ENCODE measurements around the gene VSX1.
A peak's percentile ranks its signal among the peaks of the same experiment; 100 is the strongest.

The VSX1 gene

DNA sequence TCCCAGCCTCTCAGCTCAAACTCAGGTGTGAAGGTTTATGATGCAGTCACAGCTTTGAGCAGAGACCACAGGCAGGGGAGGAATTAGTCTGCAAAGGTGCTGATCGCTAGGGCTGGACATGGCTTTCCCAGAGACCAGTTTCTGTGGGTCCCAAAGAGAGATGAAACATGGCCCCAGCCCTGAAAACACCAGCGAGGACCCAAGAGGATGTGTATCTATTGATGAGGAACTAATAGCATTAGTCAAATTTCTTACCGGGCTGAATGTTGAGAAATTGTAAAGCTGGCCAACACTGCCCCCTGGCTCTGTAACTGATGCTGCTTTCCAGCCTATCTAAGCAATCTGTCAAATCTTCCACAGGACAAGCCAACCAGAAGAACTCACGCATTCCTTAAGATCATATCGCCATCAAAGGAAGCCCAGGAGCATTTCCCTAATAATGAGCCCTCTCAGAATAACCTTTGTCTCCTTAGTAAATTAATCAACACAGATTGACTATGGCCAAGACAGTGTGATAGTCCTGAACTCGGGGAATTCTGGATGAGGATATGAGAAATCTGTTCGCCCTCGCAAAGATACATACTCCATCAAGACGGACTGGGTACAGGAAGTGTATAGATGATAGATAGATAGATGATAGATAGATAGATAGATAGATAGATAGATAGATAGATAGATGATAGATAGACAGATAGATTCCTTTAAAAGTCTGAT lies 16.2 kb downstream of the VSX1 start:
- peak; percentile 17 for DNase-seq

DNA sequence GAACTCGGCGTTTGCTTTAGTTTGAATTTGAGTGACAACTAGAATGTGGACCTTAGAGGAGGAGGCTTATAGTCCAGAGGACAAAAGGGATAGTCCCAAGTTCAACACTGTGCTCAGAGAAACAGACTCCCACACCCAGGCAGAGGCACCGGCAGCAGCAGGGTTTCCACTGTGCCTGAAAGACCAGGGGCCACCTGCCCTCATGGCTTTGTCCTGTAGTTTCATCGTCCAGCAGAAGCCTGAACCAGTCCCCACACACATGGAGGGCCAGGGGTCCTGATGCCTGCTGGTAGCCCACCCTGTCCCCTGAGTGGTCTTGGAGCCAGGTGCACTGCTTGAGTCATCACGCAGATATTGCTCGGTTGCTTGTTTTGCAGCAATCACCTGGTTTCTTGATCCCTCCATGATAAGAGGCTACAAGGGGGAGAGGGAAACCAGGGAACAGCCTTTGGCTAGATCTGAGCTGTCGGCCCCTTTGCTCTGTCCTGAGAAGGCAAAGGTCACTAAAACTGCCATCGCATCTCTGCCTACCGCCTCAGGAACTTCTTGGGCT lies 16.8 kb downstream of the VSX1 start:
- DNase-seq = no peak

DNA sequence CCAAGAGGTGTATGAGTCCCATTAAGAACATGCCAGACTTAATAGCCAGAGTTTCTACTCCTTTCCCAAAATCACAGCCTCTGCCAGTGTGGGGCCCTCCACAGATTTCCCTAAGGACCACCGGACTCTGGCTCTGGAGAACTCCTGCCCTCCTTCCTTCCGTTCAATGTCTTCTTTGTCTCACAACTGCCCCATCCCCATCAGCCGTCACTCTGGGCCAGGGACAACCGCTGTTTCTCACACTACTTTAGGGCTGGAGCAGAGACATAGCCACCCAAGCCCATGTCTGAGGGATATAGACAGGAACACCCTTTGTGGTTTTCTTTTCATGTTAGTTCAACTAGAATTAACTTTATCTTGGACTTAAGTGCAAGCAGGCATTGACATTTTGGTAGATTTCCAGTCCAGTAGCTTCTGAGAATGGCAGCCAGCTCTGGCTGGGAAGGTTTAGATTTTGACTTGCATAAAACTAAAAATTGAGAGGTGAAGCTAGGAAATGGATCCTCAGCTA lies 17.3 kb downstream of the VSX1 start:
- DNase-seq = no peak

DNA sequence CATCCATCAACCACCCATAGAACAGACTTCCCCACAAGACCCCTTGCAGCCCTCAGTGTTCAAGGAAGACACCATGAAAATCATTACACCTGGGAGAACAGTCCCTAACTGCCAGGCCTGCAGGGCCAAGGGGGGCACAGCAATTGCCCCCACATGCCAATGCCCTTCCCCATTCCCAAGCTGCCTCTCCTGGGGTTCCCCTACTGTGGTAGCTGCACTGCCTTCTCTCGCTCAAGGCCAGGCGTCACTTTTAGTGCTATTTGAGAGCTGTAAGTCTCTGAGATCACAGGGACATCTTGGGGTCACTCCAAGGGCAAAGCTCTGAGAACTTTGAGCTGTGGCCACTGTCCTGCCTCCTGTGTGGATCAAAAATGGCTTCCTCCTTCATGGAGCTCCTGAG lies 18.0 kb downstream of the VSX1 start:
- no peak for DNase-seq

DNA sequence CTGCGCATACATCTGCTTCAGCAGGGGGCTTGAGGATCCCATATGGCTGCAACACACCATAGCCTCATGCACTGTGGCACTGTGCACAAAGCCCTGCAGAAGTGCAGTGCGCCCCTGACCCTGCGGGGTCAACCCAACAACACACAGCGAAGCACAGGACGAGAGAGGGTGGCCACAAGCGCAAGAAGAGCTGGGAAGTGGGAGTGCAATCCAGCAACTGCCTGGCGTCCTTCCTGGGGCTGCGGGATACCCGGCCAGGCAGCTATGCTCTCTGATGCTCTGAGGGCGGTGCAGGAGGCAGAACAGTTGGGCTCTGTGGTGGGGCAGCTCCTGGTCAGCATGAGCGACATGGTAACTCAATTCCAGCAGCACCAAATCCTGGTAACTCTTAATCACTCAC lies 18.4 kb downstream of the VSX1 start:
- no peak for DNase-seq

DNA sequence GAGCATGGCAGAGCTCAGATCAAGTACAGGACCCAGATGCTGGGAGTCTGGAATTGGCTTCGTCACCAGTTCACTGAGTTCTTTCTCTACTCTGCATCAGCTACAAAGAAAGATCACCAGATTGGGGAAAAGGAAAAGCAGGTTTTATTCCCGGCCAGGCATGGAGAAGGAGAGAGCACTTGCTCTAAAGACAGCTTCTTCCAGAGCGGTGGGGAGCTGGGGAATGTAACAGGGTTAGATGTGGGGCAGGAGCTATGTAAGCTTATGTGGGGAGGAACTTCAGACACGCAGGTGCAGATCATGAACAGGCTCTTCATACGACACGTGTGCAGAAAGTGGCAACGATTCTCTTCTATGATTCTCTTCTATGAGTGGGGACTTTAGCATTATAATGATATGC lies 19.1 kb downstream of the VSX1 start:
- no peak for DNase-seq

DNA sequence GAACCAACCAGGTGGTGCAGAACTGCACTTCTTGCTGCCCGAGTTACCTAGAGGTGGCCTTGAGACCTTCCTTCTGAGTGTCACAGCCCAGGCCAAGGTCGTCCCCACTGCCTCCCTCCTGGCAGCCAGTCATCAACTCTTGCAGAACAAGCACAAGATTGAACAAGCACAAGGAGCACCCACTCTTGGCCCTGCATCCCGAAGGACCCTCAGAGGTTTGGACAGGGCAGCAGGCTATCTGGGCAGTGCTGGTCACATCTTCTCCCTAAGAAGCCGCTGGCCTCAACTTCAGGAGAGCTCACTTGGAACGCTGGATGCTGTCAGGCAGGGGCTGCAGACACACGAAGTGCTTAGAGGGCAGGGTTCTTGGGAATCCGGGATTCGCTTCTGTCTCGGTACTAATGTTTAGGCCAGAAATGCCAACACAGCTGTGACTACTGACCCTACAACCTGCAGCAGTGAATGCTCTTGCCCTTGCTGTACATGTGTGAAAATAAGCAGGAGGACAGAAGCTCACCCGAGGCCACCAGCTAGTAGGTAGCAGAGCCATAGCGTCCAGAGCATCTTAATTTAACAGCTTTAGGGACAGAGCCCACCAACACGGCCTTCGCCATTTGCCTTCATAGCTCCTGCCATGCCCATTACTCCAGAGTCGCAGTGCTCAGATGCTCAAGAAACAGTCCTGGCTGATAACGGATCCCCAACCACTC lies 20.0 kb downstream of the VSX1 start:
- DNase-seq = no peak

DNA sequence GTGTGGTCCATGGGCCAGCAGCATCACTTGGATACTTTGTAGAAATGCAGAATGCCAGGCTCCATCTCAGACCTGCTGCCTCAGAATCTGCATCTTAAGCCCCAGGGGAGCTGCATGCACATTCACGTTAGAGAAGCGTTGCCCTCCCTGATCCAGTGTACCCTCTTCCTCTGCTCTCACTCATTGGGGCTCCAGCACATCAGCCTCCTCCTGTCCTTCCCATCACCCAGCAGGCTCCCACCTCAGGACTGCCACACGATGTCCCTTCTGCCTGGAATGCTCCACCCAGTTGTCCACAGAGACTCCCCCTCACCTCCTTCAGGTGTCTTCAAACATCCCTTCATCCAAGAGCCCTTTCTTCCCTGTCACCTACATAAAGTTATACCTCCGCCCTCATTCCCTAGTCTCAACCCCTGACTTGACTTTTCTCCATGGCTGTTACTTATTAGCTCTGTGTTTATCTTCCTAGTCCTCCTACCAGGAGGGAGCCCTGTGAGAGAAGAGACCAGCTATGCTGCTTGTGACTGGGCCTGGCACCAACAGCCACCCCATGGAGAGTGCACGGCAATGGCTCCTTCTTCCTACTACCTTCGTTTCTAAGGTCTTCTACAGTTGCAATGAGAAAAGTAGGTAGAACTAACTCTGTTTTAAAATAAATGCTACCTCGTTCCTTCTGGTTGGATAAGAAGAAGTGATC lies 20.7 kb downstream of the VSX1 start:
- DNase-seq = no peak

DNA sequence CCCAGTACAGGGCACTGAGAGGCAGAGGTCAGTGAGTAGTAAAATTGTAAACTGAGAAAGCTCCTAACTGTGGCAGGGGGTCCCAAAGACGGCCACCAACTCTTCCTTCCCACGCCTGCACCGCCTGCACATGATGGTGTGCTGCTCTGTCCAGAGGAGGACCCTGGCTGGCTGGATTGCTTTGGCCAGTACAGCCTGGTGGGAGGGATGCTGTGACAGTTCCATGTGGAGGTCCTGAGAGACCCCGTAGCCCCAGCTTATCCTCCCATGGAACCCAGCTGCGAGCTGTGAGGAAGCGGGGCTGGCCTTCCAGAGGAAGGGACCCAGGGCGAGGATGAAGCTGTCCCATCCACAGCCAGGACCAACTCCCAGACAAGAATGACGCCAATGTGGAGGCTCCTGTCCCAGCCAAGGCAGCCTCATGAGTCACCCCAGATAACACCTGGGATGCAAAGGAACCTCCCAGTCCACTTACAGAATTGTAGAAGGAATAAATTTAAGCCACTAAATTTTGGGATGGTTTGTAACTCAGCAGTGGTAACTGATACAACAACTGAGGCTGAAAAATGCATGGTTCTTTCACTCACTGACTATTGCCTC lies 22.0 kb downstream of the VSX1 start:
- no peak for DNase-seq

DNA sequence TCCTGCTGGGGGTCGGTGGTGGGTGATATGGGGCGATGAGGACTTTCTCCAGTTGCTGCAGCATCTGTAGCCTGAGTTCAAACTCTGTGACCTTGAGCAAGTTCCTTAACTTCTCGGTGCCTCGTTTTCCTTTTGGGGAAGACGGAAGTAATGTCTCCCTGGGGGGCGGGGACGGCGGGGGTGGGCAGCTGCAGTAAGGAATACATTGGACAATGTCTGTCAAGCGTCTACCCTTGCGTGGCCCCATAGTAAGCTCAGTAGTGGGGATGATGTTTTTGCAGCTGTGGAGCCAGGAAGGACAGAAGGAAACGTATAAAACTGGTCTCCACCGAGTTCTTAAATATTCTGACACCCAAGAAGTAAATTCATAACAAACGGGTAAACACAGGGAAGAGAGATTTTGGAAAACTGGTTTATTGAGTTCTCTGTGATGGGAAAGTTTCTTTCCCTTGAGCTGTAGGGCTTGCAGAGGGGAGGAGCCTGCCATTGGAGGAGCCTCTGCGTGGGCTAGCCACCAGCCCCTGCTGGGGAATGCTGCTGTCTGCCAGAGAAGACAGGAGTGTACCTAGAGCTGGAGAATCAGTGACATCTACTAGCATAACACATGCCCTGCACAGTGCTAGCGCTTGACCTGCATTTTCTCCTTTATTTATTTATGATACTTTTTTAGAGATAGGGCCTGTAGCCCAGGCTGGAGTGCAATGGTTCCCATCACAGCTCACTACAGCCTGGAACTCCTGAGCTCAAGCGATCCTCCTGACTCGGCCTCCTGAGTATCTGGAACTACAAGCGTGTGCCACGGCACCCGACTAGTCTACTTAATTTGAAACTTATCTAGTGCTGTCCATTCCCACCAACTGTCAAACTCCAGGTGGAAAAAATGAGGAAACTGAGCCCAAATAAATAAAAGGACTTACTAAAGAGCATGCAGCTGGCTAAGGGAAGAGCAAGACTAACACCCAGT lies 22.8 kb downstream of the VSX1 start:
- no peak for DNase-seq

DNA sequence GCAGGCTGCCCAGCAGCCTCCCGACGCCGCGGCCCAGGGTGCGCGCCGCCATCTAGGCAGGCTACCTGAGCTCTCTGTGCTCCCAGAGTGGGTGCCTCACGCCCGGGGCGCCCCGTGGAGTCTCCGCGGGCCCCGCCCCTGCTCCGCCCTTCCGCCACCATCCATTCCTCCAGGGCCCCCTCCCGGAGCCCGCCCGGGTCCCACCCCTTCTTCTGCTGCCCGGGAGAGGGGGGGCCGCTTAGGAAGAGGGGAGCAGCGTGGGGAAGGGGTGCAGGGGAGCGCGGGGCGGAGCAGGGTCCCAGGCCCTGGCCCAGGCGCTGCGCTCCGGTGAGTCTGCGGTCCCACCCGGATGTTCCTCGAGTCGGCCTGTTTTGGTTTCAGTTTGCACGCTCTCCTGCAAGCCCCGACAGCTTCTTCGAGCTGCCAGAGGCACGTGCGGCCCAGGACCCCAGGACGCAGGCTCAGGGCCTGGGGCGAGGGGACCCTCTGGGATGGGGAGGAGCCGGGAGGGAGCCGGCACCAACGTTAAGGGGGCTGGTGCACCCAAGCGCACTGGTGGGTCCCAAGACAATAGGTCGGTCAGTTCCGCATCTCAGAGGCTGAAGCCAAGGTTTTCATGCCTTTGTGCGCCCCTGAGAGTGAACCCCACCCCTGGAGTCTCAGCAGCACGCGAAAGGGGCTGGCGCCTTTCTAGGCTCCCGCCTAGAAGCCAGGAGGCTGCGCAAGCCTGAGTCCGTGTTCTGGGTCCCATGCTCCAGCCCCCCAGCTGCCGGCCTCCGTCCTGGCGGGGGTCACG lies 23.7 kb downstream of the VSX1 start, which contains the start of gene ACSS1:
TSS of gene ACSS1 (minus strand) at position 89 of the 796 bp plus-strand sequence. CDS start at position 52, 37 bp downstream.
- no peak for DNase-seq

DNA sequence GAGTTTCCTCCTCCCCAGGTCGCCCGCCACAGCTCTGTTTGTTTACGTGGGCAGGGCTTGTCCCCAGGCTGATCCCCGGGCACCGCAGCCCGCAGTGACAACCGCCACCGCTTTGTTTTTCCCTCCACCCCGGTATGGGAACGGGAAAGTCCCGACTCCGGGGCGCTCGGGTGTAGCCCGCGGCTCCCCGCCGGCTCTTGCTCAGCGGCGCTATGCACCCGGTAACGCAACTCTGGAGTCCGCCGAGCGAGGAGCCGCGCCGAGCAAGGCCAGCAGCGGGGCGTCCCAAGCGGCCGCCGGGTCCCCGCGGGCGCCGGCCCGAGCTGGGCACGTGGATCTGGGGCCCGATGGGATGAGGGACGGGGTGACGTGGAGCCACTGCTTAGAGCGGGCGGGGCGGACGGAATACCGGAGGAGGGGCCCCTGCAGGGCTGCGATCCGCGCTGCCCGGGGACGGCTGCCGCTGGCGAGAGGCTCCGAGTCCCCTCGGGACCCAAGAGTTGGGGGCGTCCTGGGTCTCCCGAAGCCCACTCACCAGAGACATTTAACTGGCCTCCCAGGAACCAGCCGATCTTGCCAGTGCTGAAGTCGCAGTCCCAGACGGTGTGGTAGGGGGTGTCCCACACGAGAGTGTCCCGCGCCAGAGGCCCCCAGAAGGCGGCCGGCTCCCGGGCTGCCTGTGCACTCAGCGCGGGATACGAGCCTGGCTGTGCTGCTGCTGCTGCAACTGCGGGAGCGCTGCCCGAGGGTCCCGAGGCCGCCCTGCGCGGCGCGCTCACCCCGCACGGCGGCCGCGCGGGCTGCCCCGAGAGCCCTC lies 24.5 kb downstream of the VSX1 start:
- no peak for DNase-seq

DNA sequence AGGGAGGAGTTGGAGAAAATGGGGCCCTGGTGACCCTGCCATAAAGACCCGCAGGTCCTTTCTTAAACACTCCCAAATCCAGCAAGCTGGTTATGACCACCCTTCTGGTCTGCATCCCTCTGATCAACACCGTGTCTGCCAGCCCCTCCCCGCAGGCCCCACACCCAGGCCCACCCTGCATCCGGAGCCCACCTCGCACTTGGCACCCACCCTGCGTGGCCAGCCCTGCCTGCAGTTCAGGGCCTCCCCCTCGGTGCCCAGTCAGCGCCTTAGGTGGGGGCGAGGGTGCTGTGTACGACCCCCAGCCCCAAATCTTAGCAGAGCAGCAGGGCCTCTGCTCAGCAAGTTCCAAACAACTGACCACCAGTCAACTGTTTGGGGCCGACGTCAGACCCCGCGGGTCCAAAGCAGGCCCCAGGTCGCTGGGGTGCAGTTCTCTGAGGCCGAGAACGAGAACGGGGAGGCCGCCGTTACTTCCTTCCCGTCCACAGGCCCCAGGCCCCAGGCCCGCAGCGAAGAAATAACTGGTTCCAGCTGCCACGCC lies 25.2 kb downstream of the VSX1 start:
- no peak for DNase-seq

DNA sequence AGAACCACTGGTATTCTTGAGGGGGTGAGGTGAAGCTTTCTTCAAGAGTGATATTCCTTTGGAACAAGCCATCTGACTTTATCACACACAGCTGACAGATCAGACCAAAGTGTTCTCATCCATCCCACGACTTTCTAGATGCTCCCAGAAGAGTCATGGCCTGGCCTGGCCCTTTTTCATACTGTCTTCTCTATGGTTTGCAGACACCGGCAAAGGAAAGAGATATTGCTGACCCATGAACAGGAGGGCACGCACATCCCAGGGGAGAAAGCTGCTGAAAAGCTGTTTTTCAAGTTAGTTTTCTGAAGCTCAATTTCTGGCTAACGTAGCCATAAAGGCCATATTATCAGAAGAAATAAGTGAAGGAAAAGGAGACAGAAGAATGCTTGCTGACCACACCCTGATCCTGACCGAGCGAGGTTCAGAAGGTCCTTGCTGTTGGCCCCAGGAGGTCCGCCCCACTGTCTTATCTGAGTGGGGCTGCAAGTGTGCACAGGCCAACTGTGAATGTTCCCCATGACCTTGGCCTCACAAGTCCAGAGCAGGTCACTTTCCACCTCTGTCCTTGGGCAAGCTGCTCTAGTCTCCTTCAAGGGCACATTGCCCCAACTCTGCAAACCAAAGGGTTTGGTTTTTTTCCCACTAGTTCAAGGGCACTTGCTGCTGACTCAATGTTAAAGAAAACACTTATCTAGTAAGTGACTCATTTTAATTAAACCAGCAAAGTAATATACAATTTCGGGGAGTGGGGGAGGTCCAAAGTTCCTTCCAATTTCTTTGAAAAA lies 26.0 kb downstream of the VSX1 start:
- no peak for DNase-seq

DNA sequence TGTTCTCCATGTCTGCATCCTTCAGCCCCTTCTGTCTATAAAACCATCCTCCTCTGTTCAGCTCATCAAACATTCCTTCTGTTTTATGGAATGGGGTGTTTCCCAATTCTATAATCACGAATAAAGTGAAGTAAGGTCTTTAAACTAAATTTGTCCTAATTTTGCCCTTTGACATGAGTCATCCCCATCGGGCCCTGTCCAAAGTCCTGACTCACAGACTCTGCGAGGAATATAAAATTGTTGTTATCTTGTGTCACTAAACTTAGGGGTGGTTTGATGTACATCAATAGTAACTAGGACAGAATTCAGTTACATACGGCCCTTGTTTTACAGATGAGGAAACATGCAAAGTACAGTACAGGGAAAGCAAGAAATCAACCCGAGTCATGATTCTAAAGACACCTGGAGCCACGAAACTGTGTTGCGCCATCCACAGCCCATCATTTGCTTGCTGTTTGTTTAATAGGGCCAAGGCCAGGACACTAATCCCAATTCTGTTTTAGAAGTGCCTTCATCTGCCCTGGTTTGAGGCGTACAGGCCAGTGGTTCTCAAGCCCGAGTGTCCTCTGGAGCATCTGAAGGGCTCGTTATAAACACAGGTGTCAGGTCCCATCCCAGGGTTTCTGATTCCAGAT lies 26.8 kb downstream of the VSX1 start:
- no peak for DNase-seq

DNA sequence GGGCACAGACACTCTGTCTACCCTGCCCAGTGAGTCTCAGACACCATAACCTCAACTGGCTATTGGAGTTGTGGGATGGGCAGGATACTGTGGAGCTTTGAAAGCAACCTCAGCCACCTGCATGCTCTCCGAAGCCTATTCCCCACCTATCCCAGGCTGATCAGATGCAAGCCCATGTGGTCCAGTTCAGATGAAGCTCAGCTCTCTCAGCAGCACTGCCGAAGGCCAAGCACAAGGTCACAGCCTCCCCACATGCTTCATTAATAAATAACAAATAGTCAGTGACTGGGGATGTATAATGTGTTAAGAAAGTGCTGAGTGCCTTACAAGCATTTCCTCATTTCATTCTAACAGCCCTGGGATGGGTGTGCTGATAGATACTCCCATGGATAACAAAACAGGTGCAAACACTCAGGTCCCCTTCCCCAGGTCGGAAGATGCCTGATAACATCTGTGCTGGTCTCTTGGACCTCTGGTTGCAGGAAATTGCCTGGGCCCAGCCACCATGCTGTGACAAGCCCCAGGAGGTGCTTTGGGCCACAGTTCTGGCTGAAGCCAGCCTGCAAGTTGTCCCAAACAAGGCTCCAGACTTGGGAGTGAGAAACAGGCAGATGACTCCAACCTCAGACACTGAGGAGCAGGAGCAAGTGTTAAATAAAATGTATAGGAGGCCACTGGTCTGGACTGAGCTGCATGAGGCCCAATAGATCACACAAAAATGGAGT lies 27.7 kb downstream of the VSX1 start:
- DNase-seq = no peak

DNA sequence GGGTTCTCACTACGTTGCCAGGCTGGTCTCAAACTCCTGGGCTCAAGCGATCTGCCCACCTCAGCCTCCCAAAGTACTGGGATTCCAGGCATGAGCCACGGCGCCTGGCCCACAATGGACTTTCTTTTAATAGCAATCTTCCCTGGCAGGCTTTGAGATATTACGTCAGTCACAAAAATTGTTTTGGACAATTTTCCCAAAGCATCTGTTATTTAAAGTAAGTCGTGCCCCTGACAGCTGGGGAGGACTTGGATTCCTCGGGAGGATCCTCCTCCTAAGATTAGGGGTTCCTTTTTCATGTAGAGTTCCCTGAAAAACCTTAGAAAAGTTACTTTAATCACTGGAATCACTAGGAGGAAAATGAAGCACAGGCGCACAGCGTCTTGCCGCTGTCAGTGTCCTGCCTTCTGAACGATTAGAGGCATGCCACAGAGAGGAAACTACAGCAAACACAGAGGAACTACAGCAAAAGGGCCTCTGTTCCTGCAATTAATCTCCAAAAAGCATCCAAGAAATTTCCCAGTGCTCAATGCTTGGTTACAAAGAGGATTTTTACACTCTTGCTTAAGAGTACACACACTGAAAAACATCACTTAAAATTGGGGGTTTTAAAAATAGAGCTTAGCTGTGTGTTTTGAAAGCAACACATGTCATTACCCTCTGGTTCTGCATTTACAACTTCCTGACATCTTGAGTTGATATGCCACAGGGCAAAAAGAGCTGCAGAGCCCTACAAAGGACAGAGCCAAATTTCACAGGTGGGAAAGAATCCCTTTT lies 28.5 kb downstream of the VSX1 start:
- DNase-seq = no peak
